ENCODE results near the gene PGAP1. TPM values are rescaled to one million over a fixed set of nuclear protein-coding genes. Genes with fewer than 3 reads are reported as not detected.

The PGAP1 gene
- total and polyA plus RNA-seq, 2 experiments from 2014 or later, result 2.4 to 6.3 TPM

DNA sequence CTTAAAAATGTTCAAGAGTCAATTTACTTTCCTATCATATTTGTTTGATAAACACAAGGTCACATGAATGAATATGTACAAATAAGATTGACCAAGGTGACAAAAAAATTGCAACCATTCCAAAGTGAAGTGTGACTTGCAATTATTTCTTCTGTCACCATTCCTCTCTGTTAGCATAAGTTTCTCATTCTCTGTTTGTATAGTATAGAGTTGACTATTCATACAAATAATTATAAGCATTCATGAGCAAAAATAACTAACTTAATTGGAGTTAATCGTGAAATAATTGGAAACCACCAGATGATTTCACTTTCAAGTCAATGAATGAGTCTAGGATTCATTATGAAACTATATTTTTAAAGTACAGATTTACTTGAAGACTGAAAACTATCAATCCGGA lies 42.1 kb downstream of the PGAP1 start:
- Histone ChIP-seq H3K9ac (no peak overlapping the region), H3K27ac (no peak overlapping the region), H3K4me3 (no peak overlapping the region), H3K79me2 (ENCODE audit: insufficient read depth) (no peaks in the 10 kb centered on the region), H4K20me1 (ENCODE audit: insufficient read depth) (no peaks in the 10 kb centered on the region), H3K27me3 (replicated peaks; ENCODE audit: insufficient read depth) (no peaks in the 10 kb centered on the region), H3K9me3 (ENCODE audit: low read depth) (no peaks in the 10 kb centered on the region), H3K36me3 (ENCODE audit: low read depth) (no peaks in the 10 kb centered on the region), H2AFZ (no peak overlapping the region), H3K4me2 (ENCODE audit: unreplicated experiment) (no peak overlapping the region), H3F3A (ENCODE audit: insufficient read depth) (no peaks in the 10 kb centered on the region), H3K9me2 (ENCODE audit: insufficient read depth) (no peaks in the 10 kb centered on the region), H3K4me1 (ENCODE audit: insufficient read depth) (no peaks in the 10 kb centered on the region)
- no peak for DNase-seq
- TF ChIP-seq EZH2phosphoT487 (IDR thresholded peaks at IDR 0.05; ENCODE audit: insufficient read depth, low read depth) (no peak), EZH2 (IDR thresholded peaks at IDR 0.05; ENCODE audit: insufficient read depth, poor library complexity, severe bottlenecking) (no peak)
- WGBS, 2 experiments (ENCODE audit: low coverage in 1 of 2, low lambda C conversion rate in 2 of 2, missing lambda C conversion rate in 2 of 2), result 96 to 99% methylated on average over 2 of the region's 2 CpGs
- in situ Hi-C loops (cut with MboI), result no loop called here

DNA sequence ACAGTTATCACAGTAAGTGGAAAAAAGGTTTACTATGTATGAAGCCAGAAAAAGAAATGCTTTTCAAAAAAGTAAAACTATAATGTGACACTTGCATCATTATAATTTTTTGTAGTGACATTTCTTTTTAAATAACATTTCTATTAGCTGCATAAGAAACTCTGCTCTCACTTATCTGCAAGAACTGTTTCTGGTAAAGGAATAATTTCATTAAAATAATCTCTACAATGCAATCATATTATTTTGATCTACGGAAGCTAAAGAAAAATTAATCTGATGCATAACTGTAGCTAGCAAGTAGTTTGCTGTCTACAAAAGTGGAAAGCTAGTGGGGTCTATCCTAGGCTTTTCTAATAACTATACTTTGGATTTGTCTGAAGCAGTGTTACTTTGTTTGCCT lies 50.1 kb downstream of the PGAP1 start:
- in situ Hi-C loops (cut with MboI), result no loop called here
- Histone ChIP-seq H3K4me1 (ENCODE audit: insufficient read depth) (no peaks in the 10 kb centered on the region), H2AFZ (no peak overlapping the region), H3K4me3 (no peak overlapping the region), H3K9ac (no peak overlapping the region), H3F3A (ENCODE audit: insufficient read depth) (no peaks in the 10 kb centered on the region), H3K27ac (no peak overlapping the region), H4K20me1 (ENCODE audit: insufficient read depth) (no peaks in the 10 kb centered on the region), H3K9me3 (ENCODE audit: low read depth) (no peaks in the 10 kb centered on the region), H3K79me2 (ENCODE audit: insufficient read depth) (no peaks in the 10 kb centered on the region), H3K36me3 (ENCODE audit: low read depth) (peaks cover 8% of the 10 kb centered on the region; the same call in 1 of the 2 replicates), H3K27me3 (replicated peaks; ENCODE audit: insufficient read depth) (no peaks in the 10 kb centered on the region), H3K4me2 (ENCODE audit: unreplicated experiment) (no peak overlapping the region), H3K9me2 (ENCODE audit: insufficient read depth) (no peaks in the 10 kb centered on the region)
- DNase-seq, result no peak
- no peak for TF ChIP-seq EZH2 (IDR thresholded peaks at IDR 0.05; ENCODE audit: insufficient read depth, poor library complexity, severe bottlenecking)
- no peak for TF ChIP-seq EZH2phosphoT487 (IDR thresholded peaks at IDR 0.05; ENCODE audit: insufficient read depth, low read depth)
- 96 to 98% methylated on average over 1 of the region's 1 CpG for WGBS, 2 experiments (ENCODE audit: low coverage in 1 of 2, low lambda C conversion rate in 2 of 2, missing lambda C conversion rate in 2 of 2)

DNA sequence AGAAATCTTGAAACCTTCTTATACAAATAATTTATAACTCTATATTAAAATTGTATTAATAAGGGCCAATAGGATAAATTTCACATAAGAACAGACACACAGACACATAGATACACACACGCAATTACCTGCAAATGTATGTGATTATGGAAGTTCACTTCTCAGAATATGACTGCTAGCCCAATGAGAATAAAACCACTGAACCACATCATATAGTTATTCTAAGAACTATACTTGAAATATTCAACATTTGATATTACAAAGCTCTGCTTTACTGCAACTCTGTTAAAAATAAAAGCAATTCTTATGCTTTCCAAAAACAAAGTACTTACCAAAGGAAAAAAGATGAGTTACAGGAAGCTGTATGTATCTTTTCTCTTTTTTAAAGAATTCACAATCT lies 51.1 kb downstream of the PGAP1 start:
- Histone ChIP-seq H3K9me3 (ENCODE audit: low read depth) (no peaks in the 10 kb centered on the region), H3F3A (ENCODE audit: insufficient read depth) (no peaks in the 10 kb centered on the region), H3K4me3 (no peak overlapping the region), H3K4me1 (ENCODE audit: insufficient read depth) (no peaks in the 10 kb centered on the region), H2AFZ (no peak overlapping the region), H3K27me3 (replicated peaks; ENCODE audit: insufficient read depth) (no peaks in the 10 kb centered on the region), H4K20me1 (ENCODE audit: insufficient read depth) (no peaks in the 10 kb centered on the region), H3K9ac (no peak overlapping the region), H3K4me2 (ENCODE audit: unreplicated experiment) (no peak overlapping the region), H3K27ac (no peak overlapping the region), H3K9me2 (ENCODE audit: insufficient read depth) (no peaks in the 10 kb centered on the region), H3K79me2 (ENCODE audit: insufficient read depth) (no peaks in the 10 kb centered on the region), H3K36me3 (ENCODE audit: low read depth) (peaks cover 8% of the 10 kb centered on the region; the same call in 1 of the 2 replicates)
- in situ Hi-C loops (cut with MboI), result no loop called here
- WGBS, 2 experiments (ENCODE audit: low coverage in 1 of 2, low lambda C conversion rate in 2 of 2, missing lambda C conversion rate in 2 of 2), result 93 to 97% methylated on average over 1 of the region's 1 CpG
- no peak for DNase-seq
- TF ChIP-seq EZH2phosphoT487 (IDR thresholded peaks at IDR 0.05; ENCODE audit: insufficient read depth, low read depth) (no peak), EZH2 (IDR thresholded peaks at IDR 0.05; ENCODE audit: insufficient read depth, poor library complexity, severe bottlenecking) (no peak)

GRCh38 chr2:196873511-196873910 lies 53.0 kb downstream of the PGAP1 start:
- in situ Hi-C loops (cut with MboI), result no loop called here
- H3K4me3 ChIP-seq, result no peak overlapping the region
- 90 to 95% methylated on average over 1 of the region's 1 CpG for WGBS, 2 experiments (ENCODE audit: low coverage in 1 of 2, low lambda C conversion rate in 2 of 2, missing lambda C conversion rate in 2 of 2)
- H3K9ac ChIP-seq, result no peak overlapping the region
- no peak overlapping the region for H3K4me2 ChIP-seq (ENCODE audit: unreplicated experiment)
- H3K27me3 ChIP-seq (replicated peaks; ENCODE audit: insufficient read depth), result no peaks in the 10 kb centered on the region
- DNase-seq, result no peak
- H2AFZ ChIP-seq, result no peak overlapping the region
- no peak overlapping the region for H3K27ac ChIP-seq
- TF ChIP-seq EZH2phosphoT487 (IDR thresholded peaks at IDR 0.05; ENCODE audit: insufficient read depth, low read depth) (no peak), EZH2 (IDR thresholded peaks at IDR 0.05; ENCODE audit: insufficient read depth, poor library complexity, severe bottlenecking) (no peak)
- H3K4me1 ChIP-seq (ENCODE audit: insufficient read depth), result no peaks in the 10 kb centered on the region
- no peaks in the 10 kb centered on the region for H3K9me2 ChIP-seq (ENCODE audit: insufficient read depth)
- no peaks in the 10 kb centered on the region for H3F3A ChIP-seq (ENCODE audit: insufficient read depth)
- H3K36me3 ChIP-seq (ENCODE audit: low read depth), result peaks cover 8% of the 10 kb centered on the region; the same call in 1 of the 2 replicates
- no peaks in the 10 kb centered on the region for H3K9me3 ChIP-seq (ENCODE audit: low read depth)
- no peaks in the 10 kb centered on the region for H3K79me2 ChIP-seq (ENCODE audit: insufficient read depth)
- H4K20me1 ChIP-seq (ENCODE audit: insufficient read depth), result no peaks in the 10 kb centered on the region

GRCh38 chr2:196854629-196855028 lies 71.9 kb downstream of the PGAP1 start:
- Histone ChIP-seq H3K36me3 (ENCODE audit: low read depth) (no peaks in the 10 kb centered on the region), H3K27me3 (replicated peaks; ENCODE audit: insufficient read depth) (no peaks in the 10 kb centered on the region), H3K4me1 (ENCODE audit: insufficient read depth) (no peaks in the 10 kb centered on the region), H2AFZ (no peak overlapping the region), H3K79me2 (ENCODE audit: insufficient read depth) (no peaks in the 10 kb centered on the region), H3K9ac (no peak overlapping the region), H3K9me2 (ENCODE audit: insufficient read depth) (no peaks in the 10 kb centered on the region), H4K20me1 (ENCODE audit: insufficient read depth) (no peaks in the 10 kb centered on the region), H3K4me2 (ENCODE audit: unreplicated experiment) (no peak overlapping the region), H3K4me3 (no peak overlapping the region), H3F3A (ENCODE audit: insufficient read depth) (no peaks in the 10 kb centered on the region), H3K27ac (no peak overlapping the region), H3K9me3 (ENCODE audit: low read depth) (no peaks in the 10 kb centered on the region)
- DNase-seq, result no peak
- in situ Hi-C loops (cut with MboI), result no loop called here
- TF ChIP-seq EZH2 (IDR thresholded peaks at IDR 0.05; ENCODE audit: insufficient read depth, poor library complexity, severe bottlenecking) (no peak), EZH2phosphoT487 (IDR thresholded peaks at IDR 0.05; ENCODE audit: insufficient read depth, low read depth) (no peak)
- WGBS, 2 experiments (ENCODE audit: low coverage in 1 of 2, low lambda C conversion rate in 2 of 2, missing lambda C conversion rate in 2 of 2), result 33 to 39% methylated on average over 1 of the region's 1 CpG
